ENCODE data around the gene DDX54.

GRCh38 chr12:113134071-113134470, 51.2 kb downstream of the DDX54 start:
- TF ChIP-seq CTCF (IDR thresholded peaks at IDR 0.05) (no peak), ZFX (IDR thresholded peaks at IDR 0.05; ENCODE audit: borderline replicate concordance) (no peak)

Data from 22Rv1 (cell line).